OCI-LY3 (cell line): ENCODE results near the gene AKAP8L.

Experiments
- H2AFZ ChIP-seq: fragments of 200-600, 300-600 bp; shearing (Covaris generic); 2 replicates; pipeline ENCODE4 v1.6.0; 2014; ENCODE audit warnings: antibody characterized with exemption, low read depth, low read length
- H3K27ac ChIP-seq: fragments of 200-600, 300-600 bp; sonication (generic); 2 replicates; pipeline ENCODE4 v1.5.1; 2014; ENCODE audit warnings: mild to moderate bottlenecking, low read length, moderate library complexity, mixed read lengths
- H3K27me3 ChIP-seq: fragments of 200-600, 300-600 bp; sonication (generic); 2 replicates; pipeline ENCODE4 v1.6.1; 2014; ENCODE audit warnings: low read depth, low read length, mixed read lengths
- H3K36me3 ChIP-seq: fragments of 200-600, 300-600 bp; sonication (generic); replicated peaks from 2 replicates; pipeline ENCODE3; 2014; ENCODE audit warnings: low read depth, low read length, mixed read lengths
- H3K4me1 ChIP-seq: fragments of 300-600, 200-600 bp; sonication (generic); 2 replicates; pipeline ENCODE4 v1.6.1; 2014; ENCODE audit warnings: low read length, mixed read lengths
- H3K4me2 ChIP-seq: fragments of 200-600, 300-600 bp; sonication (generic); 2 replicates; pipeline ENCODE4 v1.6.1; 2014; ENCODE audit warnings: low read length, mixed read lengths
- H3K4me3 ChIP-seq: fragments of 300-600, 200-600 bp; sonication (generic); 2 replicates; pipeline ENCODE4 v1.5.1; 2014; ENCODE audit warnings: antibody characterized with exemption, mild to moderate bottlenecking, low read length, moderate library complexity
- H3K79me2 ChIP-seq: fragments of 300-600, 200-600 bp; shearing (Covaris generic); 2 replicates; pipeline ENCODE4 v1.6.1; 2014; ENCODE audit warnings: mild to moderate bottlenecking, low read length, mixed read lengths
- H3K9ac ChIP-seq: fragments of 300-600, 200-600 bp; shearing (Covaris generic); 2 replicates; pipeline ENCODE4 v1.6.0; 2014; ENCODE audit warnings: mild to moderate bottlenecking, low read length, moderate library complexity
- H3K9me3 ChIP-seq: fragments of 200-600, 300-600 bp; shearing (Covaris generic); 2 replicates; pipeline ENCODE4 v1.6.1; 2014; ENCODE audit warnings: low read length, mixed read lengths; ENCODE audit not compliant: insufficient read depth
- H4K20me1 ChIP-seq: fragments of 200-600, 300-600 bp; sonication (generic); 2 replicates; pipeline ENCODE4 v1.6.1; 2016; ENCODE audit warnings: low read length, mixed read lengths; ENCODE audit not compliant: insufficient read depth
- EZH2phosphoT487 ChIP-seq: fragments of 200-600 bp; shearing (Covaris generic); IDR thresholded peaks from 2 replicates; pipeline ENCODE4 v1.6.1; 2018; ENCODE audit warnings: antibody characterized with exemption, mixed run types, low read depth
- TF ChIP-seq, protein P1 (sequence below): fragments of 200-600, 300-600 bp; sonication (generic); IDR thresholded peaks from 2 replicates; pipeline ENCODE4 v1.5.1; 2014; ENCODE audit warnings: antibody characterized with exemption, low read length, low read depth

The AKAP8L gene

DNA sequence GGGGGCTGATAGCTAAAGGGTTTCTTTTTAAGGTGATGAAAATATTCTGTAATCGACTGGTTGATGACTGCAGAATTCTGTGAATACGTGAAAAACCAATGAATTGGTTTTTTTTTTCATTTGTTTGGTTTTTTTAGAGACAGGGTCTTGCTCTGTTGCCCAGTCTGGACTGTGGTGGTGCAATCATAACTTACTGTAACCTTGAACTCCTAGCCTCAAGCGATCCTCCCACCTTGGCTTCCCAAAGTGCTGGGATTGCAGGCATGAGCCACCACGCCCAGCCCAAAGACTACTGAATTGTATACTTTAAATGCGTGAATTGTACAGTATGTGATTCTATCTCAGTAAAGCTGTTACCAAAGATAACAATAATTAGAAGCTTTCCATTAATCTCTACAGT is 24.4 kb downstream of the AKAP8L start:
- Histone ChIP-seq H3K27ac (no peak overlapping the region), H3K4me1 (peaks cover 5% of the 10 kb centered on the region; the same call in 1 of the 2 replicates), H4K20me1 (peaks cover 4% of the 10 kb centered on the region), H3K36me3 (peaks cover 60% of the 10 kb centered on the region), H3K9me3 (no peaks in the 10 kb centered on the region), H3K9ac (no peak overlapping the region), H3K4me3 (no peak overlapping the region), H2AFZ (no peak overlapping the region), H3K27me3 (no peaks in the 10 kb centered on the region), H3K79me2 (peaks cover 28% of the 10 kb centered on the region), H3K4me2 (no peak overlapping the region)
- TF ChIP-seq EZH2phosphoT487, result no peak
- TF ChIP-seq, protein P1, sequence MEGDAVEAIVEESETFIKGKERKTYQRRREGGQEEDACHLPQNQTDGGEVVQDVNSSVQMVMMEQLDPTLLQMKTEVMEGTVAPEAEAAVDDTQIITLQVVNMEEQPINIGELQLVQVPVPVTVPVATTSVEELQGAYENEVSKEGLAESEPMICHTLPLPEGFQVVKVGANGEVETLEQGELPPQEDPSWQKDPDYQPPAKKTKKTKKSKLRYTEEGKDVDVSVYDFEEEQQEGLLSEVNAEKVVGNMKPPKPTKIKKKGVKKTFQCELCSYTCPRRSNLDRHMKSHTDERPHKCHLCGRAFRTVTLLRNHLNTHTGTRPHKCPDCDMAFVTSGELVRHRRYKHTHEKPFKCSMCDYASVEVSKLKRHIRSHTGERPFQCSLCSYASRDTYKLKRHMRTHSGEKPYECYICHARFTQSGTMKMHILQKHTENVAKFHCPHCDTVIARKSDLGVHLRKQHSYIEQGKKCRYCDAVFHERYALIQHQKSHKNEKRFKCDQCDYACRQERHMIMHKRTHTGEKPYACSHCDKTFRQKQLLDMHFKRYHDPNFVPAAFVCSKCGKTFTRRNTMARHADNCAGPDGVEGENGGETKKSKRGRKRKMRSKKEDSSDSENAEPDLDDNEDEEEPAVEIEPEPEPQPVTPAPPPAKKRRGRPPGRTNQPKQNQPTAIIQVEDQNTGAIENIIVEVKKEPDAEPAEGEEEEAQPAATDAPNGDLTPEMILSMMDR, result no peak

DNA sequence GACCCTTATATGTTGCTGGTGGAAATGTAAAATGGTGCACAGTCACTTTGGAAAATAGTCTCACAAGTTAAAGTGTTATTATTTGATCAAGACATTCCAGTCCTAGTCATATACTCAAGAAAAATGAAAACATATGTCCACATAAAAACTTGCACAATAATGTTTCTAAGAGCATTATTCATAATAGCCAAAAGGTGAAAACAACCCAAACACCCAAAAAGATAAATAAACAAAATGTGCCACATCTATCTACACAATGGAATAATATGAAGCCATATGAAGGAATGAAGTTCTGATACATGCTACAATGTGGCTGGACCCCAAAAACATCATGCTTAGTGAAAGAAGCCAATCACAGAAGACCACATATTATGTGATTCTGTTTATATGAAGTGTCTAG is 24.8 kb downstream of the AKAP8L start:
- no peak overlapping the region for H3K9ac ChIP-seq
- H3K4me2 ChIP-seq, result no peak overlapping the region
- peaks cover 5% of the 10 kb centered on the region; the same call in 1 of the 2 replicates for H3K4me1 ChIP-seq
- H3K79me2 ChIP-seq, result peaks cover 31% of the 10 kb centered on the region
- H3K36me3 ChIP-seq, result peaks cover 59% of the 10 kb centered on the region
- H4K20me1 ChIP-seq, result peaks cover 4% of the 10 kb centered on the region
- no peaks in the 10 kb centered on the region for H3K9me3 ChIP-seq
- no peak overlapping the region for H3K27ac ChIP-seq
- H3K4me3 ChIP-seq, result no peak overlapping the region
- no peaks in the 10 kb centered on the region for H3K27me3 ChIP-seq
- no peak overlapping the region for H2AFZ ChIP-seq
- TF ChIP-seq, protein P1, result no peak
- TF ChIP-seq EZH2phosphoT487, result no peak

DNA sequence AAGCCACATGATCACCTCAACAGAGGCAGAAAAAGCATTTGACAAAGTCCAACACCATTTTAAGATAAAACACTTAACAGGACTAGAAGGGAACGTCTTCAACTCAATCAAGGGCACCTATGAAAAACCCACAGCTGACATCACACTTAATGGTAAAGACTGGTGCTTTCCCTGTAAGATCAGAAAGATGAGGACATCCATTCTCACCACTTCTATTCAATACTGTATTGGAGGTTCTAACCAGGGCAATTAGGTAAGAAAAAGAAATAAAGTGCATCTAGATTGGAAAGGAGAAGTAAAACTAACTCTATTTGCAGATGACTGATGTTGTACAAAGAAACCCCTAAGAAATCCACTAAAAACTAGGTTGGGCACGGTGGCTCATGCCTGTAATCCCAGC is 28.0 kb downstream of the AKAP8L start:
- H3K27me3 ChIP-seq, result no peaks in the 10 kb centered on the region
- H3K4me2 ChIP-seq, result no peak overlapping the region
- TF ChIP-seq, protein P1, result no peak
- H3K4me1 ChIP-seq, result peaks cover 5% of the 10 kb centered on the region; the same call in 1 of the 2 replicates
- no peak overlapping the region for H3K4me3 ChIP-seq
- H3K9me3 ChIP-seq, result no peaks in the 10 kb centered on the region
- no peak overlapping the region for H3K27ac ChIP-seq
- H3K9ac ChIP-seq, result no peak overlapping the region
- peaks cover 4% of the 10 kb centered on the region for H4K20me1 ChIP-seq
- H3K36me3 ChIP-seq, result peaks cover 36% of the 10 kb centered on the region
- H3K79me2 ChIP-seq, result peaks cover 35% of the 10 kb centered on the region
- H2AFZ ChIP-seq, result no peak overlapping the region

DNA sequence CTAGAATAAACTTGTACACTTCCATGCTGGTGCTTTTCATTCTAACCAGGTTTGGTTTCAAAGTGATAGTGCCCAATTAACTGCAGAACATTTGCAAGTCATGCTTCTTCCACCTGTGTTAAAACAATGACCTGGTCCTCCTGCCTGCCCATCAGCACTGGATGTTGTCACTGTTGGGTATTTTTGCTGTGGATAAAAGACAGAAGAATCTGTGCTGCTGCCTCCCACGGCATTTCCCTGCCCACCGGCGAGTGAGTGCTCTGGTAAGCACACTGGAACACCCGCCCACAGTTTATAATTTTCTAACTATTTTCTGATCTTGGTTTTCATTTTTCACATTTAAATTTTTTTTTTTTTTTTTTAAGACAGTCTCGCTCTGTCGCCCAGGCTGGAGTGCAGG is 36.9 kb downstream of the AKAP8L start:
- H4K20me1 ChIP-seq, result peaks cover 13% of the 10 kb centered on the region
- no peak overlapping the region for H2AFZ ChIP-seq
- no peak overlapping the region for H3K4me2 ChIP-seq
- peaks cover 18% of the 10 kb centered on the region for H3K4me1 ChIP-seq
- H3K36me3 ChIP-seq, result peaks cover 9% of the 10 kb centered on the region
- no peaks in the 10 kb centered on the region for H3K9me3 ChIP-seq
- no peak overlapping the region for H3K4me3 ChIP-seq
- no peak overlapping the region for H3K27ac ChIP-seq
- no peak overlapping the region for H3K9ac ChIP-seq
- H3K79me2 ChIP-seq, result peaks cover 34% of the 10 kb centered on the region
- H3K27me3 ChIP-seq, result no peaks in the 10 kb centered on the region
- TF ChIP-seq EZH2phosphoT487, result no peak
- TF ChIP-seq, protein P1, result no peak
